MCF 10A (cell line): ENCODE measurements around the gene RAMP1. TPM values are rescaled to one million over a fixed set of nuclear protein-coding genes. Genes with fewer than 3 reads are reported as not detected.

Experiments
- BruUV-seq: library from RNA; stranded (reverse); fragments of 400-500 nt; replicated peaks from 2 replicates; lab custom pipeline; 2021; lab: Mats Ljungman, UMichigan
- CTCF ChIA-PET: fragments of 300-600 bp; sonication (Branson Sonifier 250); formaldehyde crosslinking; extraction: SDS; loops from one replicate; lab custom pipeline; 2021; ENCODE audit warnings: antibody characterized with exemption, inconsistent platforms; lab: Yijun Ruan, JAX
- POLR2A ChIA-PET: fragments of 300-600, 350-650 bp; sonication (Branson Sonifier 250); formaldehyde crosslinking; extraction: SDS; loops from one replicate; lab custom pipeline; 2020; ENCODE audit warnings: antibody characterized with exemption, inconsistent platforms; lab: Yijun Ruan, JAX
- DNase-seq: peaks from one replicate; pipeline ENCODE4 v3.0.0-alpha.2; 2018; ENCODE audit not compliant: unreplicated experiment
- H3K27ac Mint-ChIP-seq: one replicate; pipeline ENCODE4 v1.8.0; 2022; ENCODE audit warnings: mild to moderate bottlenecking, low read depth, mixed read lengths; ENCODE audit not compliant: unreplicated experiment
- H3K27me3 Mint-ChIP-seq: one replicate; pipeline ENCODE4 v1.8.0; 2022; ENCODE audit warnings: mixed read lengths; ENCODE audit not compliant: insufficient read depth, unreplicated experiment
- H3K36me3 Mint-ChIP-seq: one replicate; pipeline ENCODE4 v1.8.0; 2022; ENCODE audit warnings: mild to moderate bottlenecking, moderate library complexity, mixed read lengths; ENCODE audit not compliant: insufficient read depth, unreplicated experiment
- H3K4me1 Mint-ChIP-seq: one replicate; pipeline ENCODE4 v1.8.0; 2022; ENCODE audit warnings: mixed read lengths; ENCODE audit not compliant: insufficient read depth, unreplicated experiment
- H3K4me3 Mint-ChIP-seq: one replicate; pipeline ENCODE4 v1.8.0; 2022; ENCODE audit warnings: mild to moderate bottlenecking, moderate library complexity, mixed read lengths; ENCODE audit not compliant: unreplicated experiment
- H3K9me3 Mint-ChIP-seq: one replicate; pipeline ENCODE4 v1.8.0; 2022; ENCODE audit warnings: mixed read lengths; ENCODE audit not compliant: unreplicated experiment
- CTCF ChIP-seq: fragments of 200-600 bp; IDR thresholded peaks from one replicate; pipeline ENCODE4 v1.8.0; 2022; ENCODE audit warnings: antibody characterized with exemption, mild to moderate bottlenecking; ENCODE audit not compliant: unreplicated experiment
- intact Hi-C: fragments of 100-400 bp; cut with micrococcal nuclease; formaldehyde crosslinking; loops from 2 replicates; pipeline ENCODE4 v1.14.1; 2022
- total RNA-seq: library from RNA; stranded (reverse); gene quantifications from 2 replicates; pipeline ENCODE4 v1.2.3, GENCODE V29; 2022

RAMP1 gene
- total RNA-seq, 1 experiment from 2014 or later: 11.2 TPM

- Mint-ChIP-seq H3K36me3 (no peaks in the 10 kb centered on the region), H3K9me3 (peaks cover 7% of the 10 kb centered on the region), H3K27ac (peak overlapping the region; percentile 75), H3K4me3 (no peak overlapping the region), H3K4me1 (peaks cover 15% of the 10 kb centered on the region), H3K27me3 (no peaks in the 10 kb centered on the region)
- ChIA-PET CTCF (interaction anchor here (0.6 to 1.7 kb wide), 9 partner anchors 12 to 1239 kb away, joined by 3 to 5 read pairs (median 3); partner anchors contain the start of gene SCLY), POLR2A (no interaction called here)
- TF ChIP-seq CTCF: no peak
- no TSS peak for BruUV-seq
- DNase-seq: no peak
- intact Hi-C loops: no loop called here
Observed at GRCh38 chr2:237924164-237924534, 64.7 kb downstream of the RAMP1 start.

GRCh38 chr2:237927135-237927534 is 67.7 kb downstream of the RAMP1 start:
- TF ChIP-seq CTCF: no peak
- BruUV-seq: no TSS peak
- no peak for DNase-seq
- no peaks in the 10 kb centered on the region for H3K36me3 Mint-ChIP-seq
- no peak overlapping the region for H3K27ac Mint-ChIP-seq
- ChIA-PET POLR2A (interaction anchor here (1.0 to 1.1 kb wide), 2 partner anchors 8 to 38 kb away, joined by 3 to 4 read pairs; no protein-coding TSS in a partner anchor), CTCF (interaction anchor here (0.8 kb wide), 1 partner anchor 103 kb away, joined by 3 read pairs; no protein-coding TSS in a partner anchor)
- intact Hi-C loops: no loop called here
- H3K4me3 Mint-ChIP-seq: no peak overlapping the region
- peaks cover 20% of the 10 kb centered on the region for H3K4me1 Mint-ChIP-seq
- H3K27me3 Mint-ChIP-seq: no peaks in the 10 kb centered on the region
- H3K9me3 Mint-ChIP-seq: peaks cover 17% of the 10 kb centered on the region

GRCh38 chr2:237927986-237928385 is 68.6 kb downstream of the RAMP1 start:
- H3K4me3 Mint-ChIP-seq: no peak overlapping the region
- CTCF ChIA-PET: interaction anchor here (1.4 kb wide), 1 partner anchor 12 kb away, joined by 3 read pairs; no protein-coding TSS in a partner anchor
- intact Hi-C loops: no loop called here
- TF ChIP-seq CTCF: no peak
- no peak for DNase-seq
- H3K4me1 Mint-ChIP-seq: peaks cover 20% of the 10 kb centered on the region
- H3K27ac Mint-ChIP-seq: no peak overlapping the region
- no peaks in the 10 kb centered on the region for H3K36me3 Mint-ChIP-seq
- POLR2A ChIA-PET: interaction anchor here (1.0 kb wide), 1 partner anchor 37 kb away, joined by 3 read pairs; no protein-coding TSS in a partner anchor
- H3K27me3 Mint-ChIP-seq: no peaks in the 10 kb centered on the region
- H3K9me3 Mint-ChIP-seq: peaks cover 17% of the 10 kb centered on the region
- BruUV-seq: no TSS peak

GRCh38 chr2:237929979-237930378 is 70.6 kb downstream of the RAMP1 start:
- POLR2A ChIA-PET: no interaction called here
- no peak overlapping the region for H3K27ac Mint-ChIP-seq
- no peak overlapping the region for H3K4me3 Mint-ChIP-seq
- BruUV-seq: no TSS peak
- peaks cover 10% of the 10 kb centered on the region for H3K9me3 Mint-ChIP-seq
- peaks cover 23% of the 10 kb centered on the region for H3K4me1 Mint-ChIP-seq
- no peak for DNase-seq
- no peaks in the 10 kb centered on the region for H3K27me3 Mint-ChIP-seq
- no peak for TF ChIP-seq CTCF
- H3K36me3 Mint-ChIP-seq: no peaks in the 10 kb centered on the region
- CTCF ChIA-PET: no interaction called here
- intact Hi-C loops: no loop called here
